Sigmoid colon (tissue), 4 donors: ENCODE results near the gene SORCS2.

Experiments
- POLR2A ChIP-seq, 2 donors: fragments of 450-650 bp; IDR thresholded peaks; one replicate each; pipeline ENCODE4 v1.6.1; 2016; ENCODE audit warnings: antibody characterized with exemption in 2 of 2, mild to moderate bottlenecking in 2 of 2, moderate library complexity in 2 of 2
- POLR2AphosphoS5 ChIP-seq, 4 donors: sonication (generic); formaldehyde crosslinking; IDR thresholded peaks; one replicate each; pipeline ENCODE4 v1.6.1; 2017; ENCODE audit warnings: antibody characterized with exemption in 4 of 4
- TF ChIP-seq, protein P1 (sequence below), 4 experiments: fragments of 450-650 bp in 3 of 4; fragments of 200-600 bp in 1 of 4; IDR thresholded peaks; one replicate each; pipeline ENCODE4 v1.5.1; 2016 to 2019; ENCODE audit warnings: antibody characterized with exemption in 4 of 4, mild to moderate bottlenecking in 3 of 4, moderate library complexity in 2 of 4

- TF ChIP-seq, protein P1, sequence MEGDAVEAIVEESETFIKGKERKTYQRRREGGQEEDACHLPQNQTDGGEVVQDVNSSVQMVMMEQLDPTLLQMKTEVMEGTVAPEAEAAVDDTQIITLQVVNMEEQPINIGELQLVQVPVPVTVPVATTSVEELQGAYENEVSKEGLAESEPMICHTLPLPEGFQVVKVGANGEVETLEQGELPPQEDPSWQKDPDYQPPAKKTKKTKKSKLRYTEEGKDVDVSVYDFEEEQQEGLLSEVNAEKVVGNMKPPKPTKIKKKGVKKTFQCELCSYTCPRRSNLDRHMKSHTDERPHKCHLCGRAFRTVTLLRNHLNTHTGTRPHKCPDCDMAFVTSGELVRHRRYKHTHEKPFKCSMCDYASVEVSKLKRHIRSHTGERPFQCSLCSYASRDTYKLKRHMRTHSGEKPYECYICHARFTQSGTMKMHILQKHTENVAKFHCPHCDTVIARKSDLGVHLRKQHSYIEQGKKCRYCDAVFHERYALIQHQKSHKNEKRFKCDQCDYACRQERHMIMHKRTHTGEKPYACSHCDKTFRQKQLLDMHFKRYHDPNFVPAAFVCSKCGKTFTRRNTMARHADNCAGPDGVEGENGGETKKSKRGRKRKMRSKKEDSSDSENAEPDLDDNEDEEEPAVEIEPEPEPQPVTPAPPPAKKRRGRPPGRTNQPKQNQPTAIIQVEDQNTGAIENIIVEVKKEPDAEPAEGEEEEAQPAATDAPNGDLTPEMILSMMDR (IDR thresholded peaks at IDR 0.05): no peak
- TF ChIP-seq POLR2A (IDR thresholded peaks at IDR 0.05): no peak
- TF ChIP-seq POLR2AphosphoS5 (IDR thresholded peaks at IDR 0.05): no peak
Measured at GRCh38 chr4:7307394-7308099, 115.2 kb downstream of the SORCS2 start.
